Fibroblast of the aortic adventitia (primary cell): ENCODE data around the gene ACVRL1. TPM values are rescaled to one million over a fixed set of nuclear protein-coding genes. Genes with fewer than 3 reads are reported as not detected.

Source experiments
- DNase-seq: peaks from one replicate; pipeline ENCODE4 v3.0.0-alpha.2; 2010; ENCODE audit warnings: low read depth
- H3K4me3 ChIP-seq: 2 replicates; pipeline ENCODE4 v1.5.1; 2011; ENCODE audit warnings: low read depth, mild to moderate bottlenecking, control low read depth, low read length, moderate library complexity
- CTCF ChIP-seq: IDR thresholded peaks from 2 replicates; pipeline ENCODE4 v1.5.1; 2011; ENCODE audit warnings: mild to moderate bottlenecking, low read length, control low read depth, inconsistent platforms; ENCODE audit not compliant: insufficient read depth
- total RNA-seq: library from RNA; depleted of rRNA; stranded (reverse); fragments of >200 nt; gene quantifications from 2 replicates; pipeline ENCODE4 v1.2.3, GENCODE V29; 2012; ENCODE audit warnings: low replicate concordance

The ACVRL1 gene
- total RNA-seq, 1 donor: 56.5 TPM

GRCh38 chr12:51873251-51873994 is 33.9 kb upstream of the ACVRL1 start:
- no peak overlapping the region for H3K4me3 ChIP-seq
- no peak for TF ChIP-seq CTCF
- DNase-seq: no peak

GRCh38 chr12:51874000-51874399 is 33.3 kb upstream of the ACVRL1 start:
- no peak for DNase-seq
- TF ChIP-seq CTCF: no peak
- H3K4me3 ChIP-seq: no peak overlapping the region

- no peak for DNase-seq
- no peak for TF ChIP-seq CTCF
- no peak overlapping the region for H3K4me3 ChIP-seq
Observed at GRCh38 chr12:51874486-51874885, 32.8 kb upstream of the ACVRL1 start.

GRCh38 chr12:51879102-51879501 is 28.2 kb upstream of the ACVRL1 start:
- H3K4me3 ChIP-seq: no peak overlapping the region
- TF ChIP-seq CTCF: no peak
- no peak for DNase-seq

- DNase-seq: no peak
- no peak overlapping the region for H3K4me3 ChIP-seq
- no peak for TF ChIP-seq CTCF
Observed at GRCh38 chr12:51883295-51883694, 24.0 kb upstream of the ACVRL1 start.

- no peak overlapping the region for H3K4me3 ChIP-seq
- no peak for DNase-seq
- TF ChIP-seq CTCF: no peak
Observed at GRCh38 chr12:51883998-51884675, 23.2 kb upstream of the ACVRL1 start.
